Hypothalamus (tissue), 51 donors: ENCODE results near the gene LIM2.

Experiments used
- DNase-seq, 51 donors: peaks; one replicate each; lab custom pipeline; 2025; lab: John Stamatoyannopoulos, UW

The LIM2 gene

DNA sequence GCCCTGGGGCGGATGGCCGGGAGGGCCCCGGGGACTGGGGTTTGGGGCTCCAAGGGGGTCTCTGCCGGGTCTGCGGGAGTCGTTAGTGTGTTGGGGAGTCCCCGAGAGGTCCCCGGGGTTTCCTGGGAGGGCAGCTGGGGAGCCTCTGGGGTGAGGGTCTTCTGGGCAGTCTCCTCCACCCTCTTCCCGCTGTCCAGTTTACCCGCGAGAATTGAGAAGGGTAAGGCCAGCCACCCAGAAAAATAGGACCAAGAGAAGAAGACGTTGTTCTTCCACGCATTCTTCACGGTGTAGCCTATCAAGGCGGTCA, 20.6 kb downstream of the LIM2 start:
- DNase-seq, result peak in 4 of 51 donors; percentile 44 to 60 (median 50)

DNA sequence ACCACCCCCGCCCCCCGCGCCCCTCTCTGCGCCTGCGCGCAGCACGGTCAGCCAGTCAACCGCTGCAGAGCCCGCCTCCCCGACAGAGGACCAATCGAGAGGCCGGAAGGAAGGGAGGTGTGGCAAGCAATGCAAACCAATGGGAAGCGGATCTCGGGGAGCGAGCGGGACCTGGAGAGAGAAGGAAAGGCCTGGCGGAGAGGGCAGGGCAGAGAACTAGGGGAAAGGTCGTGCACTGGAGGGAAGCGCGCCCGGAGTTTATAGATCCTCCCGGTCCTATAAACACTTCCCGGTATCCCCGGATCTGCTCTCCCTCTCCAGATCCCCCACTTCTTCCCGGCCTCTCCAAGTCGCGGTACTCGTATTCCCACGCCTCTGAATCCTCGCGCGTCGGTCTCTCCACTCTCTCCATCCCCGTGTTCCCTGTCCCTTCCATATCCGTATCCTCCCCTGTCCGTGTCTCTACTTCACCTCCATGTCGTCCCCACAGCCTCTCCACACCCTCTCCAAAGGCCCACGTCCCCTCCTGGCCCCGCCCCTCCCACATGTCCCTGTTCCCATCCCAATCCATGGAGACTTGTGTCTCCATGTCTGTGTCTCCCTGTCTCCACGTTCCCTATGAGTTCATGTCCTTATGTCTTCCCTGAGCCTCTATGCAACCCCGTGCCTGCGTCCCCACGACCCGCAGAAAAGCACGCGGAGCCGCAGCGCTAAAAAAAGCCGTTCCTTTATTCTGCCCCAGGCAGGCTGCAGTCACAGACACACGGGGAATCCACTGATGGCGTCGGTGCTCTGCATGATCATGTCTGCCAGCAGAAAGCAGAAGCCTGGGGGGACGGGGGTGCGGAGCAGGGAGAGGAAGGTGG, 21.2 kb downstream of the LIM2 start:
- peak; percentile 63 to 99 (median 96) for DNase-seq

DNA sequence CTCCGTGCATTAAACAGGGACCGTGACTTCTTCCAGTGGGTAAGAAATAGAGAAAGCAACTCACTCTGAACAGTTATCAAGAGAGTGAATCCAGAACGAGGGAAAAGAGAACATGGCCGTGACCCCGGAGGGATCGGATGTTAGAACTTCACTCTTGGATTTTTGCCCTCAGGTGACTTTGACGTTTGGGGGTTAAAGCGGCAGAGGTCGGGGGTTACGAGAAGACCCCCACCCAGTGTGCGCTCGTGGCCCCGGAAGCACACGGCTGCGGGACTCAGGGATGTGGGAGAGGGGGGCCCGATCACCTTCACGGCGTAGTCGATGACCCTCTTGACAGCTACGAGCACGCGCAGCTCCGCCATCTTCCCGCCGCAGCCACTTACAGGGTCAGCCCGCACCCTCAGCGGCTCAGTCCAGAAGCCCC, 21.8 kb downstream of the LIM2 start, which contains the start of gene ETFB:
Gene ETFB, minus strand, starts transcription at position 424 of the 424 bp plus-strand sequence. Its CDS starts 62 bp downstream, at position 362.
- no peak for DNase-seq

DNA sequence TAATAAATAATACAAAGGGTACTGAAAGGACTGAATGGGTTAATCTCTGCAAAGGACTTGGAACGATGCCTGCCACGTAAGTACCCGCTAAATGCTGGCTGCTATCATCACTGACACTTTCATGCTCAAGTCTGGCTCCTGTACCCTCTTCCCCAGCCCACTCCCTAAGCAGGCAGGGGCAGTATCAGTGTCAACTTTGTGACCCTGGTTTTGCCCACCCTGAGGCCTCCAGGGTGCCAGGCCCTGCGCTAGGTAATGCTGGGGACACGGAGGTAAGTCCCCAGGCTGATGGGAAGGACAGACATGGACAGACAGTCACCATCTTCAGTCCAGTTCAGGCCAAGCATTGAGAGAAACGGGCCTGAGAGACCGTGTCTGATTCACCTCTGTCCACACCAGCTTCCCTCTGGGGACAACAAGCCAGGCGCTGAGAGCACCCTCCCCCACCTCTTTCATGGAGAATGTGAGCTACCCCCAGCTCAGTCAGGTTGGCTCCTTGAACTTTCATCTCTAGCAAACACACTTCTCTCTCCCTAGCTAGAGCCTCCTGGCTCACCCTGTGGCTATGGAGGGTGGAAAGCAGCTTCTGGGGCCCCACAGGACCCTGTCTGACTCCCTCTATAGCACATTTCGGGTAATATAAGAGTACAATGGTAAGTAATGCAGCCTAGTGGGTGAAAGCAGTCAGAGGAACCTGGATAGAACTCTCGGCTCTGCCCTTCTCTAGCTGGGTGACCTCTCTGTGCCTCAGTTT, 22.4 kb downstream of the LIM2 start:
- DNase-seq, result peak in 24 of 51 donors; percentile 6 to 71 (median 22)

DNA sequence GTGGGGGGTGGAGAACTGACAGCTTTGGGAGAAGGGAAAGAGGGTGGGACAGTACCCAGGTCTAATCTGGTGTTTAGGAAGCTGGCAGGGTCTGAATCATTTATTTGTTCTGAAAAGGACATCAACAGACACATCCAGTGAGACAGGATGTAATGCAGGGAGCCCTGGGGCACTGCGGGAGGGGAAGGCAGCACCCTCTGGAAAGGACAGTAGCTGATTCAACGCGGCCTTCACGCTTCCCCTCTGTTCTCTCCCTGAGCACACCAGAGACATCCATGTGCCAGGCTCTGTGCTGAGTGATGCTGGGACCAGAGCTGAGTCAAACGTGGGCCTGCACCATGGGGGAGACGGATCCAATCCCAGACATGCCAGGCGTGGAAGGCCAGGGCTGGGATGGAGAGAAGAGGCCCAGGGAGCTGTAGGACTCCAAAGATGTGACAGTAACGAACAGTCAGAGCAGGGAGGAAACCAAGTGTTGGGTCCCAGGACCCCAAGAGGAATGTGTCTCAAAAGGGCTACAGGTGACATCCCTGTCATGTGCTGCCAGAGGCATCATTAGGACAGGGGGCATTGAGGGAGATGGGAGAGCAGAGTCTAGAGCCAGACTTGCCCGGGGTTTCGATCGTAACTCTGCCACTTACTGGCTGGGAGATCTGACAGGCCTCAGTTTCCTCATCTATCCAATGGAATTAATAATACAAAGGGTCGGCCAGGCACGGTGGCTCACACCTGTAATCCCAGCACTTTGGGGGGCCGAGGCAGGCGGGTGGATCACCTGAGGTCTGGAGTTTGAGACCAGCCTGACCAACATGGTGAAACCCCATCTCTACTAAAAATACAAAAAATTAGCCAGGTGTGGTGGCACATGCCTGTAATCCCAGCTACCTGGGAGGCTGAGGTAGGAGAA, 23.3 kb downstream of the LIM2 start:
- peak in 20 of 51 donors; percentile 8 to 58 (median 25) for DNase-seq

DNA sequence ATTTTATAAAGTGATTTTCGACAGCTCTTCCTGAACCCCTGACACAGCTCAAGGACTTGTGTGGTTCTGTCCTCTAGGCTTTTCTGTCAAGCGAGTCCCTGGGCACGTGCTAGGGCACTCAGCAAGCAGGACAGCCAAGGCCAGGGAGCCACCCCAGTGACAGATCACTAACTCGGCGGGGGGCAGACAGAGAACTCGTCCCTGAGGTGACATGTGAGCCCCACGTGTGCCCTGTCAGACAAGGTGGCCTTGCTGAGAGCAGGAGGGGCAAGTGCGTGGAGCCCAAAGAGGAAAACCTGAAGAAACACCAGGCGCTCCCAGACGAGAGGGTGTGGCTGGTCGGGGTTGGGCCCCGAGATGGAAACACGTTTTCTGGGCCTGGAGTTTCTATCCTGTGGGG, 26.5 kb downstream of the LIM2 start:
- DNase-seq, result no peak

DNA sequence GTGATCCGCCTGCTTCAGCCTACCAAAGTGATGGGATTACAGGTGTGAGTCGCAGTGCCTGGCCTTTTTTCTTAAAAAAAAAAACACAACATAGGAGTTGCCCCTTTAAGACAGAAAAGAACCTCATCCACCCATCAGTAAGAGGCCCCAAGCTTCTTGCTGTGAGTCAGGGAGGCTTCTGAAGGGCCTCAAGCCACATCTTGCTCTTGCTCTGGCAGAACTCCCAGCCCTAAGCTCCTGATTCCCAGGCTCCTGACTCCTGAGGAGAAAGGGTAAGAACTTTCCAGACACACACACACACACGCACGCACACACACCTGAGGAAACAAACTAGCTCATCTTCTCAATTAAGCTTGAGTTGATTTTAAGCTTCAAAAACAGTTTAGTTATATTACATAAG, 28.5 kb downstream of the LIM2 start:
- DNase-seq, result peak in 6 of 51 donors; percentile 3 to 31 (median 12)

DNA sequence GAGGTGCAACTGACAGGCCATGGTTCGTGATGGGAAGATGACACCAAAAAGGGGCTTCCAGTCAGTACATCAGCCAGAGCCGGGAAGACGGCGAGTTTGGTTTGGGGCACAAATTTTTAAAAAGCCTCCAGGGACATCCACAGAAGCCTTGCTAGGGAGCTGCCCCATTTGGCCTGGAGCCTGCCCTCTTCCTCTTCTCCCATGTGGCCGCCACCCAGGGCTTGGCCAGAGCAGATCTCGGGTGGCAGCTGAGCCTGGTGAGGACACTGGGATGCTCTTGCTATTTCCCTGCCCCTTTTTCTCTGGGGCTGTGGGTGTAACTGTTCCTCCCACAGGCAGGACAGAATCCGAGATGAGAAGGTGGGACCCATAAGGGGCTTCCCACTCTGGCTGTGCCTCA, 29.8 kb downstream of the LIM2 start:
- DNase-seq, result no peak

DNA sequence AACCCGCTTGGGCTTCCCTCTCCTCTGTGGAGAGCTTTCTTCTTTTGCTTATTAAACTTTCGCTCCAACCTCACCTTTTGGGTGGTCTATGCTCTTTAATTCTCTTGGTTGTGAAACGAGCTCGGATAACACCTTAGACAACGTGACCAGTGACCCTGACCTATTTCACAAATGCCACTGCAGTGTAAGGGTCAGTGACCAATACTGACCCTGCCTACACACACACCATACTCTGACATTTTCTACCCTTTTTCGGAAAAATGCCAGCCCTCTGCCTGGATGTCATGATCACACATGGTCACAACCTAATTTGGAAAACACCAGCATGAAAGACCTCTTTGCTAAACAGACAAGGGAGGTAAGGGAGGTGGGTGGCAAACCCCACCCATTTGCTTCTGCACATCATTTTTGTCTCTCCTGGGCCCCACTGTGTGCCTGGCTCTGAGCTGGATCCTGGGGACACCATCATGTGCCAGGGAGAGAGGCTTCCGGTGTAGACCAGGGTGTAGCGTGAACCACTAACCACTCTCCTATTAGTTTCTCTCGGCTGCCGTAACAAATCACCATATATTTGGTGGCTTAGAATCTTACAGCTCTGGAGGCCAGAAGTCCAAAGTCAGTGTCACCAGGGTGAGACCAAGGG, 31.5 kb downstream of the LIM2 start:
- DNase-seq, result no peak

DNA sequence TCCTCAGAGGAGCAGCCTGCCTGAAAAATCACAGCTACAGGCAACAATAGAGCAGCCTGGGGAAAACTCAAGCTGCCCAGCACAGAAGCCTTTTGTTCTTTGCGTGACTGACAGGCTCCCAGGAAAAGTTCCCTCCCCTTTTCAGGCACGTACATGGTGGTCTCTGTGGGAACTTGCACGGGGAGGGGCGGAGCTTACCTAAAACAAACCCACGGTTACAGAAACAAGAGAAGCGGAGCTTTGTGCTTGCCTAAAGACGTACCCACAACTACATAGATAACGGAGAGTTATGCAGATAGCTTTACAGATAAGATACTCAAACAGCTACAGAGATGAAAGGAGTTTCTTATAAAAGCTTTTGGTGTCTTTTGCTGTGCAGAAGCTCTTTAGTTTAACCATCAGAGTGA, 33.0 kb downstream of the LIM2 start:
- peak in 27 of 51 donors; percentile 6 to 71 (median 41) for DNase-seq

DNA sequence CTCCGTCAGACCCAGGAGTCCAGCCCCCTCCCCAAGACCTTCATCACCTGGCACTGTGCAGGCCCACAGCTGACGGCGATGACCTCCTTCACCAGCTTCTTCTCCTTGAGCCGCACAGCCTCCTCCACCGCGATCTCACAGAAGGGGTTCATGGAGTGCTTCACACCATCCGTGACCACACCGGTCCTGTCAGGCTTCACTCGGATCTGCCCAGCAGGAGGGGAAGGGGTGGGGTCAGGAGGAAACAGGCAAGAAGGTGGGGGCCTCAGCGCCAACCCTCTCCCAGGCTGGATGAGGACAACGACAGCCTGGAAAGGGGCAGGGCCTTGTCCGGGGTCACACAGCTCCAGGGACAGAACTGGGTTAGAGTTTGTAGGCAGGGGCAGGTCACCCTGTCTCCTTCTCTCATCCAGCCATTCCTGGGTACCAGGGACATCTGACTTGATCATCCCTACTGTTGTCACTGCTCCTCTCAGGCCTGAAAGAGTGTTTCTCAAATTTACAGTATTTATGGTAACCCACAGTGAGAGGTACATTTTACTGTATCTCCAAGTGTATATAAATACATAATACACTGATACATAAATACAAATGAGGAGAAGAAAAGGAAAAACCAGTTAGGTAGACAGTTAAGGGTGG, 33.6 kb downstream of the LIM2 start:
- DNase-seq, result no peak

DNA sequence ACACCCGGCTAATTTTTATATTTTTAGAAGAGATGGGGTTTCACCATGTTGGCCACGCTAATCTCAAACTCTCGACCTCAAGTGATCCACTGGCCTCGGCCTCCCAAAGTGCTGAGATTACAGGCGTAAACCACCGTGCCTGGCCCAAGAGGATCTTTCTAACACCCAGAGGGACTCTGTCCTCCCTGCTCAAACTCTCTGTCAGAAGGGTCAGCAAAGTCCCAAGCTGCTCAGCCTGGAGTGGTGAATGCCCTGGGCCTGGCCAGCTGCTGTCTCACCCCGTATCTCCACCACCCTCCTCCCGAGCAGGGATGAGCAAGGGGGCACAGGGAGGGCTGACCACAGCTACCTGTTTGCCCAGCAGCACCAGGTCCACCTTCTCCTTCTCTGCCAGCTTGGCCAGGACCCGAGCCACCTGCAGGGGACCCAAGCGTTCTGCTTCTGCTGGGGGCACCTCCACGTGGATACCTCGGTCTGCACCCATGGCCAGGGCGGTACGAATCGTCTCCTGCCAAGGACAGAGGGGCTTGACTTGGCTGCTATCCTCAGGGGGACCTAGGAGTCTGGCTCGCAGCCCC, 34.9 kb downstream of the LIM2 start:
- no peak for DNase-seq

DNA sequence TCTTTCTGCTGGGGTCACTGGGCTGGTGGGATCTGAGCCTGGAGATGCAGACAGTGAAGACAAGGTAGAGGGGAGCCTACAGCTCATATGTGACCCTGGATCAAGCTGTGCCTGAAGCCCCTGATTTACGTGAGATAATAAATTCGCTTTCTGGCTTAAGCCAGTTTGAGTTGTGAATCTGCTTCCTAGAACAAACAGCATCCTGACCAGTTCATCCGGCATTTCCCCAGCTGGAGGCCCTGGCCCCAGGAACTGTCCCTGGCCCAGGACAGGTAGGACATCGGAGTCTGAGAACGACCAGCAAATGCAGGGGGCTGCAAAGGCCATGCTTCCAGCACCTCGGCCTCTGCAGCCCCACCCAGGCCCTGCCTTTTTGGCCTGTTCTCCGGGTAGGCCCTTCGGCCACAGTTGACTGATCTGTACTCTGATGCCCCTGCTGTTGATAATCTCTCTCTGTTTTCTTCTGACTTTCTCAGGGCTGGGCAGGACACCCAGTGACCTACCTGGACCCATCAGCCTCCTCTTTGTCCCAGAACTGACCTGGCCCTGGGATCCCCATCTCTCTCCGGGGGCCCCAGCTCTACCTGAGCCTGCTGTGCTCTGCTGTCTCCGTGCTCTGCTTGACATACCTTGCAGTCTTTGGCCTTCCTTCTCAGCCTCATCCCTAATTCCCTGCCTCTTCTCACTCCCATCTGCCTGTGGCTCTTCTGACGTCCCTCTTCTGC, 36.3 kb downstream of the LIM2 start:
- DNase-seq, result no peak

DNA sequence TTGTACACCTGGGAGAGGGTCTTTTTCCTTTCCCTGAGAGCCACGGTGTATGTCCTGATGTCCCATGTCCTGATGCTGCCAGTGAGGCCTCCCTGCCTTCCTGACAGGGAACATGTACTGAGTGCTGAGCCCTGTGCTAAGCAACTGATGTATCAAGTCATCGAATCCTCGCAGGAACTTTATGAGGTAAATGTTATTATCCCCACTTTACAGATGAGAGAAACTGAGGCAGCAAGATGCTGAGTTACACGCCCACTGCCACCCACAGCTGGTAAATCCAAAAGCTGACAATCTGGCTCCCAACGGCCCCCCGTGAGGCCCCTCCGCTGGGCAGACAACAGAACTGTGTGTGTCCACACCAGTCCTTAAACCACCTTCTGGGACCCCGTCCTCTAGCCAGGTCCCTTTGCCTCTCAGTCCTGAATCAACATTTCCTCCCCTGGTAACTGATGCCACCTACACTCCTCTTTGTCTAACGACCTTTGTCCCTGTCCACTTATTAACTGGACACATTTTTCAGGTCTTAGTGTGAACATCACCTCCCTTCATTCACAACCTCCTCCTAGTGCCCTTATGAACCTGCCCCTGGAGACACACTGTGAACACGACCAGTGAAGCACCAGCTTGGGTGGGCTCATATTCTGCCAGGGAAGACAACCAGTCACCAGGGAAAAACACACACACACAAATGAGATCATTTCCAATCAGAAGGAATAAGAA, 40.4 kb downstream of the LIM2 start:
- no peak for DNase-seq

DNA sequence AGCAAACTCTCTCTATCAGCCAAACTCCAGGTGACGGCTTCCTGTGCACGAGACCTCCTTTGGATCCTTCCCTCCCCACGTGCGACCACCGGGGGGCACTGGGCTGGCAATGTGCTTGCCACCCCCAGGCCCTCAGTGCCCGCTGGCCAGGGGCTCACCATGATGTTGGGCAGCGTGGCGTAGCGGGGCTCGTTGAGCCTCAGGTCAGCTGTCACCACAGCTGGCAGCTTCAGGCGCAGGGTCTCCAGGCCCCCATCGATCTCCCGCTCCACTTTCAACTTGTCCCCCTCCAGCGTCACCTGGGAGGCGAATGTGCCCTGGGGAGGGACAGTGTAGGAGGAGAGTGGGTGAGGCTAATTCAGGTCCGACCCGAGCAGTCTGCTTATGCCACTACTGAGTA, 41.0 kb downstream of the LIM2 start:
- DNase-seq, result no peak

DNA sequence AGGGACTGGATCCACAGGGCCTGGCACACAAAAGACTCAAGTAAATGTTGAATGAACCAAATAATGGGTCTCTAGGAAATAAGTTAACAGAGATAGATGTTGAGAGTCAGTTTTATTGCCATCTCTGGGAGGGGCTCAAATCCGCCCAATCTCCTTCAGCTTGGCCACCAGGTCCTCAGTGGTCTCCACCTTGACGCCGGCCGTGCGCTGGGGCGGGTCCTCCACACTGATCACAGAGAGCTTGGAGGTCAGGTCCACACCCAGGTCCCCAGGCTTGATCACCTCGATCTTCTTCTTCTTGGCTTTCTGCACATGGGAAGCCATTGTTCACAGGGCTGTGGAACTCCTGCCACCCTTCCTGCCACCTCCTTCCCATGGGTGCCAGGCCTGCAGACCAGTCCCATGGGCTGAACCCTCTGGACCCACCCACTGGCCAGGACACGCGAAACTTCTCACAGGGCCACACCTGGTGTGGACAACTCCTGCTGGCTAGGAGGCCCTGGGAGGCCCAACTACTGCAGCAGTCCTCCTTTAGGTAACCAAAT, 42.6 kb downstream of the LIM2 start:
- no peak for DNase-seq

DNA sequence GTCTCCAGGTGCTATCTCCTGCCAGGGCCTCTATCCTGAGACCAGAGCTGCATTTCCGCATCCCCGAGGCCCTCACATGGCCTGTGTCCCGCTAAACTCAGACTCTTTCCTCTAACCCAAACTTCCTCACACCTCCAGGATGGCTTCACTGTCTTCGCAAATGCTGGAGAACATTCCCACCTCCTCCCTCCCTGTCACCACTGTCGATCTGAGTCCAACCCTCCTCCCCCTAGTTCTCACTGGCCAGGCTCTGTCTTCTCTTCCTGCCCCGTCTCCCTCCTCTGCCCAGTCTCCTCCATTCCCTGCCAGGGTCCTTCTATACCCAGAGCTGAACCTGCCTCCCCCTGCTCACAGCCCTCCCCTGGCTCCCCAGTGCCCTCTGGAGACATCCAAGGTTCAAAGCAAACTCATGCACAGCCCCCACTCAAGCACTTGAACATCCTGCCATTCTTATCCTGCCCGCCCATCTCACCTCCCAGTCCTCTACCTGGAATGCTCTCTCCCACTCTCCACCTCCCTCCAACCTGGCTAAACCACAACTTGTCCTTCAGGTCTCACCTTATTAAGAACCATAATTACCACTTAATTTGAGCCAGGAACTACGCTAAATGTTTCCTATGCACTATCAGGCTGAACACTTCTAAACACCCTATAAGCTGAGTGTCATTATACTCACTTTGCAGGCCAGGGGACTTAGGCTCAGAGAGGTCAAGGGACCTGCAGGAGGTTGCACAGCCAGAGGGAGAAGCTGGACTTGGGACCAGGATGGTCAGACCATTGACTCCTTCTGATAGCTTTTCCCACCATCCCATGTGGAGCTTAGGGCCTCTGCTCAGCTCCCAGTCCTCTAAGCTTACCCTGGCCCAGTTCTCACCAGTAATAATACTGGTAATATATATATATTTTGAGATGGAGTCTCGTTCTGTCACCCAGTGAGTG, 44.9 kb downstream of the LIM2 start:
- DNase-seq, result no peak
